Neural progenitor cell (in vitro differentiated cells): Measurements from ENCODE around the gene ANKMY1.

ENCODE experiments used
- CTCF ChIP-seq: fragments of 200-600 bp; sonication (generic); IDR thresholded peaks from 2 replicates; pipeline ENCODE4 v1.5.1; 2017; ENCODE audit warnings: antibody characterized with exemption, mild to moderate bottlenecking
- EZH2 ChIP-seq: fragments of 200-600 bp; sonication (generic); IDR thresholded peaks from 2 replicates; pipeline ENCODE4 v1.6.1; 2017; ENCODE audit warnings: antibody characterized with exemption, mild to moderate bottlenecking, moderate library complexity
- EZH2phosphoT487 ChIP-seq: fragments of 200-600 bp; sonication (generic); IDR thresholded peaks from 2 replicates; pipeline ENCODE4 v1.6.1; 2017; ENCODE audit warnings: antibody characterized with exemption

- TF ChIP-seq CTCF (no peak), EZH2phosphoT487 (no peak), EZH2 (no peak)
Observed at GRCh38 chr2:240482141-240482540, 75.6 kb downstream of the ANKMY1 start.
